ENCODE measurements around the gene AGAP1. TPM values are rescaled to one million over a fixed set of nuclear protein-coding genes. Genes with fewer than 3 reads are reported as not detected.

The AGAP1 gene
- total RNA-seq, 4 donors from 2014 or later, result 23.4 to 46.5 (median 29.3) TPM

- DNase-seq, result no peak
- intact Hi-C loops (cut with DNase I), result no loop called here
- no peaks in the 10 kb centered on the region for H3K9me3 ChIP-seq
- H3K4me3 ChIP-seq (replicated peaks in 1 of 3), result no peak overlapping the region
- no peak overlapping the region for H3K27ac ChIP-seq
- no peaks in the 10 kb centered on the region for H3K27me3 ChIP-seq
- no peaks in the 10 kb centered on the region for H3K36me3 ChIP-seq
- H3K4me1 ChIP-seq, result no peaks in the 10 kb centered on the region
- WGBS, 2 donors, result 97 to 98% methylated on average over 2 of the region's 2 CpGs
- TF ChIP-seq POLR2A (IDR thresholded peaks at IDR 0.05) (no peak), CTCF (IDR thresholded peaks at IDR 0.05) (no peak)
Observed at GRCh38 chr2:236085211-236085610, 591.4 kb downstream of the AGAP1 start.

GRCh38 chr2:236085647-236086046 lies 591.8 kb downstream of the AGAP1 start:
- H3K36me3 ChIP-seq, result no peaks in the 10 kb centered on the region
- no peaks in the 10 kb centered on the region for H3K9me3 ChIP-seq
- H3K27ac ChIP-seq, result no peak overlapping the region
- no peak for DNase-seq
- H3K4me1 ChIP-seq, result no peaks in the 10 kb centered on the region
- no peak overlapping the region for H3K4me3 ChIP-seq (replicated peaks in 1 of 3)
- intact Hi-C loops (cut with DNase I), result no loop called here
- H3K27me3 ChIP-seq, result no peaks in the 10 kb centered on the region
- WGBS, 2 donors, result 90 to 94% methylated on average over 7 of the region's 7 CpGs
- TF ChIP-seq POLR2A (IDR thresholded peaks at IDR 0.05), result no peak
- no peak for TF ChIP-seq CTCF (IDR thresholded peaks at IDR 0.05)

- Histone ChIP-seq H3K36me3 (no peaks in the 10 kb centered on the region), H3K4me1 (no peaks in the 10 kb centered on the region), H3K27me3 (no peaks in the 10 kb centered on the region), H3K4me3 (replicated peaks in 1 of 3) (no peak overlapping the region), H3K27ac (no peak overlapping the region), H3K9me3 (no peaks in the 10 kb centered on the region)
- no peak for TF ChIP-seq POLR2A (IDR thresholded peaks at IDR 0.05)
- no peak for TF ChIP-seq CTCF (IDR thresholded peaks at IDR 0.05)
- DNase-seq, result no peak
- 76 to 77% methylated on average over 6 of the region's 6 CpGs for WGBS, 2 donors
- intact Hi-C loops (cut with DNase I), result no loop called here
Observed at GRCh38 chr2:236086403-236086970, 592.6 kb downstream of the AGAP1 start.

- Histone ChIP-seq H3K4me3 (replicated peaks in 1 of 3) (no peak overlapping the region), H3K36me3 (no peaks in the 10 kb centered on the region), H3K9me3 (no peaks in the 10 kb centered on the region), H3K4me1 (no peaks in the 10 kb centered on the region), H3K27me3 (no peaks in the 10 kb centered on the region), H3K27ac (no peak overlapping the region)
- no peak for TF ChIP-seq CTCF (IDR thresholded peaks at IDR 0.05)
- TF ChIP-seq POLR2A (IDR thresholded peaks at IDR 0.05), result no peak
- 82 to 87% methylated on average over 8 of the region's 8 CpGs for WGBS, 2 donors
- DNase-seq, result no peak
- intact Hi-C loops (cut with DNase I), result no loop called here
Observed at GRCh38 chr2:236086971-236087465, 593.2 kb downstream of the AGAP1 start.

- Histone ChIP-seq H3K4me1 (no peaks in the 10 kb centered on the region), H3K36me3 (no peaks in the 10 kb centered on the region), H3K27ac (no peak overlapping the region), H3K27me3 (no peaks in the 10 kb centered on the region), H3K4me3 (replicated peaks in 1 of 3) (no peak overlapping the region), H3K9me3 (no peaks in the 10 kb centered on the region)
- intact Hi-C loops (cut with DNase I), result no loop called here
- WGBS, 2 donors, result 90 to 91% methylated on average over 8 of the region's 8 CpGs
- DNase-seq, result no peak
- TF ChIP-seq POLR2A (IDR thresholded peaks at IDR 0.05) (no peak), CTCF (IDR thresholded peaks at IDR 0.05) (no peak)
Observed at GRCh38 chr2:236088368-236089057, 594.7 kb downstream of the AGAP1 start.

All from thyroid gland (tissue), 4 donors.